Hepatocyte (in vitro differentiated cells): ENCODE data around the gene TEX11. TPM values are rescaled to one million over a fixed set of nuclear protein-coding genes. Genes with fewer than 3 reads are reported as not detected.

Experiments
- DNase-seq: peaks from one replicate; pipeline ENCODE4 v3.0.0-alpha.2; 2016; ENCODE audit warnings: low spot score
- H2AFZ ChIP-seq: fragments of 200-600 bp; sonication (generic); 2 replicates; pipeline ENCODE4 v1.6.0; 2016; ENCODE audit warnings: antibody characterized with exemption, mild to moderate bottlenecking
- H3K27ac ChIP-seq: fragments of 200-600 bp; sonication (generic); 2 replicates; pipeline ENCODE4 v1.5.1; 2016; ENCODE audit warnings: mild to moderate bottlenecking
- H3K27me3 ChIP-seq: fragments of 200-600 bp; sonication (generic); 2 replicates; pipeline ENCODE4 v1.6.1; 2016
- H3K36me3 ChIP-seq: fragments of 200-600 bp; sonication (generic); replicated peaks from 2 replicates; pipeline ENCODE4 v1.5.1; 2016; ENCODE audit warnings: low read depth; ENCODE audit not compliant: insufficient read depth
- H3K4me1 ChIP-seq: fragments of 200-600 bp; sonication (generic); 2 replicates; pipeline ENCODE4 v1.5.1; 2016; ENCODE audit warnings: mild to moderate bottlenecking, moderate library complexity; ENCODE audit not compliant: insufficient read depth
- H3K4me2 ChIP-seq: fragments of 200-600 bp; sonication (generic); 2 replicates; pipeline ENCODE4 v1.6.0; 2016
- H3K4me3 ChIP-seq: fragments of 200-600 bp; sonication (generic); 2 replicates; pipeline ENCODE4 v1.5.1; 2016; ENCODE audit warnings: mild to moderate bottlenecking
- H3K79me2 ChIP-seq: fragments of 200-600 bp; sonication (generic); 2 replicates; pipeline ENCODE4 v1.6.0; 2017; ENCODE audit warnings: mild to moderate bottlenecking
- H3K9me2 ChIP-seq: fragments of 200-600 bp; sonication (generic); replicated peaks from 2 replicates; pipeline ENCODE4 v1.6.0; 2017; ENCODE audit warnings: mild to moderate bottlenecking; ENCODE audit not compliant: insufficient read depth
- H3K9me3 ChIP-seq: fragments of 200-600 bp; sonication (generic); 2 replicates; pipeline ENCODE4 v1.5.1; 2016; ENCODE audit warnings: low read depth, mild to moderate bottlenecking
- H4K20me1 ChIP-seq: fragments of 200-600 bp; sonication (generic); 2 replicates; pipeline ENCODE4 v1.6.0; 2016; ENCODE audit warnings: mild to moderate bottlenecking; ENCODE audit not compliant: insufficient read depth, poor library complexity, severe bottlenecking
- CTCF ChIP-seq: fragments of 200-600 bp; sonication (generic); IDR thresholded peaks from 2 replicates; pipeline ENCODE4 v1.5.1; 2016; ENCODE audit warnings: antibody characterized with exemption, mild to moderate bottlenecking; ENCODE audit not compliant: poor library complexity
- EZH2 ChIP-seq: fragments of 200-600 bp; sonication (generic); IDR thresholded peaks from 2 replicates; pipeline ENCODE4 v1.6.1; 2016; ENCODE audit warnings: antibody characterized with exemption, mild to moderate bottlenecking, borderline replicate concordance
- EZH2phosphoT487 ChIP-seq: fragments of 200-600 bp; sonication (generic); IDR thresholded peaks from one replicate; pipeline ENCODE4 v1.6.1; 2018; ENCODE audit warnings: antibody characterized with exemption, mild to moderate bottlenecking, low read depth, moderate library complexity; ENCODE audit not compliant: unreplicated experiment, severe bottlenecking
- WGBS: methylation state at CpG from one replicate; pipeline ENCODE4 v1.1.6; 2016; ENCODE audit warnings: low lambda C conversion rate; ENCODE audit errors: missing lambda C conversion rate; 5-methylcytosine and 5-hydroxymethylcytosine counted together
- polyA plus RNA-seq: library from polyadenylated mRNA; unstranded; fragments of >200 nt; fragmentation: Nextera tagmentation; extraction: Ambion mirVana; gene quantifications from 2 replicates; pipeline ENCODE4 v1.2.1, GENCODE V29; 2016
- total RNA-seq: library from RNA; depleted of rRNA; stranded (reverse); fragments of >200 nt; gene quantifications from 2 replicates; pipeline ENCODE4 v1.2.3, GENCODE V29; 2014

The TEX11 gene
- total and polyA plus RNA-seq, 2 experiments from 2014 or later = 0.20 TPM; not detected in 1

DNA sequence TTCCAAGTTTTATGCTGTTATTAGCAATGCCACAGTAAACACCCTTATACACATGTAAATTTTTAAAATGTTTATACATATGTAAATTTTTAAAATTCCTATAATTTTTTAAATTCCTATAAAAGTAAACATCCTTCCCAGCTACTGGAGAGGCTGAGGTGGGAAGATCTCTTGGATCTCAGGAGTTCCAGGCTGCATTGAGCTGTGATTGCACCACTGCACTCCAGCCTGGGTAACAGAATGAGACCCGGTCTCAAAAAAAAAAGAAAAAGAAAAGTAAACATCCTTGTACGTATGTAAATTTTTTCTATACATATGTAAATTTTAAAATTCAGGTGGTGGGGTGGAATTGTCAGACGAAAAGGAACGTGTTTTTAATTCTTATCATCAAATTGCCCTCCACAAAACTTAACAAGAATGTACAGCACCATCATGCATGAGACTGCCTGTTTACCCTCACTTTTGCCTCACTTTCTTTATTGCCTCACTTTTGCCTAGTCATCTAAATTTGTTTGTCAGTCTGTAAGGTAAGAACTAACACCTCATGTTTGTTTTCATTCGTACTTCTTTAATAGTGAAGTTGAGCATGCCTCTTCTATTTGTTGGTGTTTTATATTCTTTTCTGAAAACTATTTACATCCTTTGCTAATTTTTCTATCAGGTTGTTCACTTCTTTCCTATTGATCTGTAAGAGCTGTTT, 14.4 kb upstream of the TEX11 start:
- H3K4me1 ChIP-seq = no peaks in the 10 kb centered on the region
- DNase-seq = no peak
- no peak overlapping the region for H3K4me3 ChIP-seq
- no peak overlapping the region for H3K4me2 ChIP-seq
- H3K9me2 ChIP-seq = no peaks in the 10 kb centered on the region
- H3K9me3 ChIP-seq = no peaks in the 10 kb centered on the region
- no peaks in the 10 kb centered on the region for H3K79me2 ChIP-seq
- no peak overlapping the region for H2AFZ ChIP-seq
- H3K36me3 ChIP-seq = no peaks in the 10 kb centered on the region
- no peaks in the 10 kb centered on the region for H3K27me3 ChIP-seq
- WGBS = 34% methylated on average over 5 of the region's 5 CpGs
- H4K20me1 ChIP-seq = no peaks in the 10 kb centered on the region
- no peak overlapping the region for H3K27ac ChIP-seq
- TF ChIP-seq CTCF (no peak), EZH2 (no peak), EZH2phosphoT487 (no peak)

- H3K4me3 ChIP-seq = no peak overlapping the region
- WGBS = 45% methylated on average over 3 of the region's 3 CpGs
- no peak for TF ChIP-seq CTCF
- TF ChIP-seq EZH2phosphoT487 = no peak
- no peak for TF ChIP-seq EZH2
These were observed 13.3 kb upstream of the TEX11 start for GRCh38 chrX:70921709-70922352.

GRCh38 chrX:70916754-70917153, 8.2 kb upstream of the TEX11 start:
- TF ChIP-seq EZH2phosphoT487 (no peak), EZH2 (no peak), CTCF (no peak)
- no peak overlapping the region for H2AFZ ChIP-seq
- 81% methylated on average over 4 of the region's 4 CpGs for whole genome bisulfite sequencing
- no peaks in the 10 kb centered on the region for H3K9me2 ChIP-seq
- H3K4me2 ChIP-seq = no peak overlapping the region
- H3K36me3 ChIP-seq = no peaks in the 10 kb centered on the region
- no peaks in the 10 kb centered on the region for H3K27me3 ChIP-seq
- H3K4me3 ChIP-seq = no peak overlapping the region
- no peaks in the 10 kb centered on the region for H3K4me1 ChIP-seq
- DNase-seq = no peak
- no peaks in the 10 kb centered on the region for H4K20me1 ChIP-seq
- no peaks in the 10 kb centered on the region for H3K79me2 ChIP-seq
- H3K27ac ChIP-seq = no peak overlapping the region
- H3K9me3 ChIP-seq = no peaks in the 10 kb centered on the region

More at GRCh38 chrX:70921709-70922352, 13.3 kb upstream of the TEX11 start:
- Histone ChIP-seq H3K4me1 (no peaks in the 10 kb centered on the region), H3K36me3 (no peaks in the 10 kb centered on the region), H2AFZ (no peak overlapping the region), H3K9me2 (no peaks in the 10 kb centered on the region), H4K20me1 (no peaks in the 10 kb centered on the region), H3K27me3 (no peaks in the 10 kb centered on the region), H3K9me3 (no peaks in the 10 kb centered on the region), H3K4me2 (no peak overlapping the region), H3K79me2 (no peaks in the 10 kb centered on the region), H3K27ac (no peak overlapping the region)
- no peak for DNase-seq
